ENCODE measurements around the gene IGSF22.
"Not testable (repeated sequence)": the region's sequence is repeated elsewhere in the genome, so short reads cannot be mapped to it uniquely, and the experiment has no call there.

IGSF22 gene

DNA sequence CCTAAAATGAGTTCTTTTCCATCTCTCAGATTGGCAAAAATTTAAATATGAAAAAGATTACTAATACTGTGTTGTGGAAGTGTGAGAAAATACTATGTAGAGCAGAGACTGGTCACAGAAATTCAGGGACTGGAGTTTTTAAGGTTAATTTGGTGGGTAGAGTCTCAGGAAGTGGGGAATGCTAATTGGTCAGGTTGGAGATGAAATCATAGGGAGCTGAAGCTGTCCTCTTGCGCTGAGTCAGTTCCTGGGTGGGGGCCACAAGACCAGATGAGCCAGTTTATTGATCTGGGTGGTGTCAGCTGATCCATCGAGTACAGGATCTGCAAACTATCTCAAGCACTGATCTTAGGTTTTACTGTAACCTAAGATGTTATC lies 56.8 kb downstream of the IGSF22 start:
- no peak overlapping the region for H3K4me3 ChIP-seq (replicated peaks in 1 of 2; ENCODE audit: low read depth in 2 of 2, low read length in 2 of 2)
- peak in 1 of 2 donors; percentile 15 for DNase-seq (ENCODE audit: low read depth in 2 of 2)
- TF ChIP-seq CTCF (IDR thresholded peaks at IDR 0.05; ENCODE audit: low read depth, low read length): no peak

DNA sequence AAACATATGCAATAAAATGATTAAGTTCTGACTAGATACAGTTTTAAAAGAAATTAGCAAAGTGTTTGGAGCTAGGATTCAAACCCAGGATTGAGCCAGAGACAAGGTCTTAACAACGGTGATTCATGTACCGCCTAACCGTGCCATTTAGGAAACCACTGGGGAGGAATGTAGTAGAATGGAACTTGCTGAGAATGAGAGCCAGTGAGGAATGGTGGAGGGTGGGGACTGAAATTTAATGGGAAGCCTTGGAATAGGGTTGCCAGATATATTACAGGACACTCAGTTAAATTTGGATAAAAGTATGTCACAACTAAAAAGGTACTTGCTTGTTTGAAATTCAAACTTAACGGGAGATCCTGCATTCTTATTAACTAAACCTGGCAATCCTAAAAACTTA lies 57.9 kb downstream of the IGSF22 start:
- DNase-seq (ENCODE audit: low read depth in 2 of 2): peak in 1 of 2 donors; percentile 6
- no peak overlapping the region for H3K4me3 ChIP-seq (replicated peaks in 1 of 2; ENCODE audit: low read depth in 2 of 2, low read length in 2 of 2)
- TF ChIP-seq CTCF (IDR thresholded peaks at IDR 0.05; ENCODE audit: low read depth, low read length): no peak

DNA sequence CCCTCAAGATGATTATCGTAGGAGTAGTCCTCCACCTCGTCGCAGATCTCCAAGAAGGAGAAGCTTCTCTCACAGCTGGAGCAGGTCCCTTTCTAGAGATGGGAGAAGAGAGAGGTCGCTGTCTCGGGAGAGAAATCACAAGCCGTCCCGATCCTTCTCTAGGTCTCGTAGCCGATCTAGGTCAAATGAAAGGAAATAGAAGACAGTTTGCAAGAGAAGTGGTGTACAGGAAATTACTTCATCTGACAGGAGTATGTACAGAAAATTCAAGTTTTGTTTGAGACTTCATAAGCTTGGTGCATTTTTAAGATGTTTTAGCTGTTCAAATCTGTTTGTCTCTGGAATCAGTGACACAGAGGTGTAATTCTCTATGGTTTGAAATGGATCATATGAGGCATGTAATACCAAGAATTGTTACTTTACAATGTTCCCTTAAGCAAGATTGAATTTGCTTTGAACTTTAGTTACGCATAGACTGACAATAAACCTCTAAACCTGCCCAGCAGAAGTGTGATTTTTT lies 60.6 kb downstream of the IGSF22 start:
- not testable (repeated sequence) for DNase-seq (ENCODE audit: low read depth in 2 of 2); H3K4me3 ChIP-seq (replicated peaks in 1 of 2; ENCODE audit: low read depth in 2 of 2, low read length in 2 of 2)

- no peak for DNase-seq (ENCODE audit: low read depth in 2 of 2)
- no peak overlapping the region for H3K4me3 ChIP-seq (replicated peaks in 1 of 2; ENCODE audit: low read depth in 2 of 2, low read length in 2 of 2)
- TF ChIP-seq CTCF (IDR thresholded peaks at IDR 0.05; ENCODE audit: low read depth, low read length): no peak
Observed at GRCh38 chr11:18657673-18658072, 68.3 kb downstream of the IGSF22 start.

Measured in cardiac fibroblast (primary cell).